SK-N-SH (cell line): ENCODE data around the gene IL18RAP. TPM values are rescaled to one million over a fixed set of nuclear protein-coding genes. Genes with fewer than 3 reads are reported as not detected.

ENCODE experiments used
- CTCF ChIA-PET: fragments of 300-600, 350-600 bp; formaldehyde crosslinking; extraction: SDS; loops from one replicate; lab custom pipeline; 2021; lab: Yijun Ruan, JAX
- POLR2A ChIA-PET: fragments of 350-600 bp; sonication (Branson Sonifier 250); formaldehyde crosslinking; extraction: SDS; loops from one replicate; lab custom pipeline; 2020; ENCODE audit warnings: antibody characterized with exemption, inconsistent platforms; lab: Yijun Ruan, JAX
- DNase-seq: peaks from one replicate; pipeline ENCODE4 v3.0.0; 2012
- H2AFZ ChIP-seq: fragments of 200-600 bp; sonication (generic); 2 replicates; pipeline ENCODE4 v1.8.1; 2016; ENCODE audit warnings: antibody characterized with exemption, mild to moderate bottlenecking, low read depth
- H3F3A ChIP-seq: fragments of 200-600 bp; sonication (generic); replicated peaks from 2 replicates; pipeline ENCODE3; 2016; ENCODE audit warnings: antibody characterized with exemption, mild to moderate bottlenecking; ENCODE audit not compliant: insufficient read depth
- H3K27ac ChIP-seq, 2 experiments: fragments of 200-500 bp in 1 of 2; fragments of 200-600 bp in 1 of 2; sonication (Bioruptor generic) in 1 of 2; sonication (generic), shearing (Covaris generic) in 1 of 2; 2 replicates each; pipeline versions ENCODE4 v1.5.1 to v1.6.1; 2014 to 2016; ENCODE audit warnings: low read depth in 2 of 2, inconsistent platforms in 1 of 2, low read length in 1 of 2, mild to moderate bottlenecking in 1 of 2, mixed read lengths in 1 of 2
- H3K27me3 ChIP-seq: fragments of 200-600 bp; sonication (generic), shearing (Covaris generic); 2 replicates; pipeline ENCODE4 v1.6.1; 2016; ENCODE audit warnings: mixed run types; ENCODE audit not compliant: insufficient read depth
- H3K36me3 ChIP-seq, 2 experiments: fragments of 200-500 bp in 1 of 2; fragments of 200-600 bp in 1 of 2; sonication (Bioruptor generic) in 1 of 2; sonication (generic) in 1 of 2; replicated peaks in 1 of 2; 2 replicates each; pipeline versions ENCODE3 to v1.5.1; 2014 to 2016; ENCODE audit warnings: low read length in 1 of 2, mild to moderate bottlenecking in 1 of 2; ENCODE audit not compliant: insufficient read depth in 2 of 2, control insufficient read depth in 1 of 2
- H3K4me1 ChIP-seq, 2 experiments: fragments of 200-500 bp in 1 of 2; fragments of 200-600 bp in 1 of 2; sonication (Bioruptor generic) in 1 of 2; sonication (generic), shearing (Covaris generic) in 1 of 2; 2 replicates each; pipeline versions ENCODE4 v1.5.1 to v1.6.1; 2014 to 2016; ENCODE audit warnings: low read depth in 1 of 2, low read length in 1 of 2, mixed run types in 1 of 2; ENCODE audit not compliant: insufficient read depth in 2 of 2, control insufficient read depth in 1 of 2
- H3K4me2 ChIP-seq: fragments of 200-600 bp; sonication (generic), shearing (Covaris generic); 2 replicates; pipeline ENCODE4 v1.6.1; 2017; ENCODE audit warnings: mixed run types
- H3K4me3 ChIP-seq, 2 experiments: fragments of 200-500 bp in 1 of 2; fragments of 200-600 bp in 1 of 2; sonication (Bioruptor generic) in 1 of 2; sonication (generic), shearing (Covaris generic) in 1 of 2; 2 replicates each; pipeline versions ENCODE4 v1.5.1 to v1.8.1; 2014 to 2016; ENCODE audit warnings: low read depth in 2 of 2, inconsistent platforms in 1 of 2, low read length in 1 of 2, mild to moderate bottlenecking in 1 of 2, mixed read lengths in 1 of 2, moderate library complexity in 1 of 2
- H3K79me2 ChIP-seq: fragments of 200-600 bp; sonication (generic); 2 replicates; pipeline ENCODE4 v1.8.1; 2017; ENCODE audit warnings: mild to moderate bottlenecking; ENCODE audit not compliant: insufficient read depth
- H3K9ac ChIP-seq: fragments of 200-600 bp; sonication (generic); 2 replicates; pipeline ENCODE4 v1.6.1; 2017; ENCODE audit warnings: mixed run types
- H3K9me2 ChIP-seq: fragments of 200-600 bp; sonication (generic); 2 replicates; pipeline ENCODE4 v1.6.1; 2017; ENCODE audit warnings: mixed run types
- H3K9me3 ChIP-seq: fragments of 200-600 bp; sonication (generic); 2 replicates; pipeline ENCODE4 v1.6.1; 2017; ENCODE audit warnings: mixed run types, mild to moderate bottlenecking, moderate library complexity
- H4K20me1 ChIP-seq: fragments of 200-600 bp; sonication (generic); 2 replicates; pipeline ENCODE4 v1.6.1; 2017; ENCODE audit warnings: mild to moderate bottlenecking, mixed run types; ENCODE audit not compliant: insufficient read depth
- ELF1 ChIP-seq: IDR thresholded peaks from 2 replicates; pipeline ENCODE4 v1.4.0; 2012
- EP300 ChIP-seq, 2 experiments: IDR thresholded peaks; 2 replicates each; pipeline versions ENCODE4 v1.4.0 to v1.6.1; 2012; ENCODE audit warnings: borderline replicate concordance in 1 of 2, low read depth in 1 of 2, low read length in 1 of 2
- FOXM1 ChIP-seq: IDR thresholded peaks from 2 replicates; pipeline ENCODE4 v1.4.0; 2012; ENCODE audit warnings: low read depth, mild to moderate bottlenecking
- GABPA ChIP-seq: IDR thresholded peaks from 2 replicates; pipeline ENCODE4 v1.4.0; 2012; ENCODE audit warnings: low read depth, mild to moderate bottlenecking
- IRF3 ChIP-seq: fragments of 150-350 bp; IDR thresholded peaks from 2 replicates; pipeline ENCODE4 v1.6.1; 2016; ENCODE audit warnings: mild to moderate bottlenecking, low read depth, low read length
- JUND ChIP-seq: IDR thresholded peaks from 2 replicates; pipeline ENCODE4 v1.4.0; 2012
- MEF2A ChIP-seq: IDR thresholded peaks from 2 replicates; pipeline ENCODE4 v1.4.0; 2012; ENCODE audit warnings: low read depth, borderline replicate concordance
- NFIC ChIP-seq: IDR thresholded peaks from 2 replicates; pipeline ENCODE4 v1.4.0; 2012; ENCODE audit warnings: borderline replicate concordance
- POLR2AphosphoS5 ChIP-seq: IDR thresholded peaks from 2 replicates; pipeline ENCODE4 v1.6.1; 2012; ENCODE audit warnings: low read depth, low read length
- REST ChIP-seq: IDR thresholded peaks from 2 replicates; pipeline ENCODE4 v1.6.1; 2012; ENCODE audit warnings: mild to moderate bottlenecking, low read depth, low read length, moderate library complexity
- RFX5 ChIP-seq: IDR thresholded peaks from 2 replicates; pipeline ENCODE4 v1.6.1; 2012; ENCODE audit warnings: mild to moderate bottlenecking, improper control_type of control experiment, low read length
- RXRA ChIP-seq: IDR thresholded peaks from 2 replicates; pipeline ENCODE4 v1.4.0; 2012; ENCODE audit warnings: low read depth, mild to moderate bottlenecking, borderline replicate concordance
- TEAD4 ChIP-seq: IDR thresholded peaks from 2 replicates; pipeline ENCODE4 v1.4.0; 2012; ENCODE audit warnings: mild to moderate bottlenecking, borderline replicate concordance; ENCODE audit not compliant: insufficient read depth
- USF1 ChIP-seq: IDR thresholded peaks from 2 replicates; pipeline ENCODE4 v1.4.0; 2012; ENCODE audit warnings: low read depth, borderline replicate concordance
- USF2 ChIP-seq: fragments of 150-350 bp; IDR thresholded peaks from 2 replicates; pipeline ENCODE4 v1.6.1; 2017; ENCODE audit warnings: antibody characterized with exemption, low read length, low read depth, borderline replicate concordance
- ZBTB33 ChIP-seq: IDR thresholded peaks from 2 replicates; pipeline ENCODE4 v1.4.0; 2012; ENCODE audit warnings: low read depth, borderline replicate concordance
- WGBS: methylation state at CpG from one replicate; pipeline ENCODE4 v1.1.6; 2017; ENCODE audit warnings: low lambda C conversion rate; 5-methylcytosine and 5-hydroxymethylcytosine counted together
- polyA plus RNA-seq, 3 experiments: library from polyadenylated mRNA; depleted of rRNA; stranded (reverse); fragments of >200 nt; gene quantifications; 2 replicates each; pipeline ENCODE4 v1.2.3, GENCODE V29; 2012

The IL18RAP gene
- polyA plus RNA-seq, 1 of the 3 experiments (the other 2 are of a cell fraction): not detected

- H3K4me3 ChIP-seq: no peak overlapping the region
- no peaks in the 10 kb centered on the region for H4K20me1 ChIP-seq
- TF ChIP-seq REST: no peak
- TF ChIP-seq POLR2AphosphoS5: no peak
- TF ChIP-seq NFIC: no peak
- no peak for TF ChIP-seq JUND
- peaks cover 6% of the 10 kb centered on the region; the same call in 1 of the 2 replicates for H3K9me3 ChIP-seq
- no peaks in the 10 kb centered on the region for H3F3A ChIP-seq
- H3K4me1 ChIP-seq: no peaks in the 10 kb centered on the region
- no peaks in the 10 kb centered on the region for H3K36me3 ChIP-seq
- no peak overlapping the region for H2AFZ ChIP-seq
- H3K9ac ChIP-seq: no peak overlapping the region
- WGBS: 6% methylated on average over 2 of the region's 2 CpGs
- no peaks in the 10 kb centered on the region for H3K79me2 ChIP-seq
- no peak for DNase-seq
- no peak overlapping the region for H3K27ac ChIP-seq
- H3K27me3 ChIP-seq: peaks cover 37% of the 10 kb centered on the region; the same call in 1 of the 2 replicates
- H3K9me2 ChIP-seq: no peaks in the 10 kb centered on the region
- CTCF ChIA-PET: interaction anchor here (0.8 to 1.8 kb wide), 3 partner anchors 9 to 432 kb away, joined by 3 to 7 read pairs (median 3); partner anchors contain the start of gene SLC9A4
- H3K4me2 ChIP-seq: no peak overlapping the region
- POLR2A ChIA-PET: no interaction called here
Measured at GRCh38 chr2:102451968-102452367, 29.0 kb downstream of the IL18RAP start.

- H2AFZ ChIP-seq: no peak overlapping the region
- H3K9me3 ChIP-seq: peaks cover 6% of the 10 kb centered on the region; the same call in 1 of the 2 replicates
- no peak overlapping the region for H3K27ac ChIP-seq
- 12% methylated on average over 4 of the region's 4 CpGs for WGBS
- no peak overlapping the region for H3K4me3 ChIP-seq
- H3K9ac ChIP-seq: no peak overlapping the region
- peaks cover 37% of the 10 kb centered on the region; the same call in 1 of the 2 replicates for H3K27me3 ChIP-seq
- H3K4me1 ChIP-seq: no peaks in the 10 kb centered on the region
- H3K36me3 ChIP-seq: no peaks in the 10 kb centered on the region
- H3K79me2 ChIP-seq: no peaks in the 10 kb centered on the region
- no peak for DNase-seq
- H3K9me2 ChIP-seq: no peaks in the 10 kb centered on the region
- ChIA-PET CTCF (interaction anchor here (1.9 kb wide), 1 partner anchor 19 kb away, joined by 5 read pairs; the partner anchor contains the start of gene SLC9A4), POLR2A (no interaction called here)
- H3K4me2 ChIP-seq: no peak overlapping the region
- H3F3A ChIP-seq: no peaks in the 10 kb centered on the region
- H4K20me1 ChIP-seq: no peaks in the 10 kb centered on the region
- TF ChIP-seq USF2: no peak
- TF ChIP-seq FOXM1: no peak
- no peak for TF ChIP-seq MEF2A
- no peak for TF ChIP-seq GABPA
- TF ChIP-seq JUND: no peak
- no peak for TF ChIP-seq ZBTB33
- no peak for TF ChIP-seq ELF1
- TF ChIP-seq RFX5: no peak
- no peak for TF ChIP-seq RXRA
- TF ChIP-seq USF1: no peak
- TF ChIP-seq TEAD4: no peak
- TF ChIP-seq EP300 (IDR thresholded peaks at IDR 0.05; ENCODE audit: borderline replicate concordance in 1 of 2, low read depth in 1 of 2, low read length in 1 of 2): no peak
- no peak for TF ChIP-seq IRF3
Measured at GRCh38 chr2:102453501-102453900, 30.5 kb downstream of the IL18RAP start.
